Hepatocyte (in vitro differentiated cells): ENCODE results near the gene ZSCAN10.

Experiments
- CTCF ChIP-seq: fragments of 200-600 bp; sonication (generic); IDR thresholded peaks from 2 replicates; pipeline ENCODE4 v1.5.1; 2016; ENCODE audit warnings: antibody characterized with exemption, mild to moderate bottlenecking; ENCODE audit not compliant: poor library complexity
- EZH2 ChIP-seq: fragments of 200-600 bp; sonication (generic); IDR thresholded peaks from 2 replicates; pipeline ENCODE4 v1.6.1; 2016; ENCODE audit warnings: antibody characterized with exemption, mild to moderate bottlenecking, borderline replicate concordance
- EZH2phosphoT487 ChIP-seq: fragments of 200-600 bp; sonication (generic); IDR thresholded peaks from one replicate; pipeline ENCODE4 v1.6.1; 2018; ENCODE audit warnings: antibody characterized with exemption, mild to moderate bottlenecking, low read depth, moderate library complexity; ENCODE audit not compliant: unreplicated experiment, severe bottlenecking

- no peak for TF ChIP-seq CTCF
- TF ChIP-seq EZH2 = no peak
- TF ChIP-seq EZH2phosphoT487 = no peak
Measured at GRCh38 chr16:3101841-3102470, 2.9 kb upstream of the ZSCAN10 start.
